Right lobe of liver (tissue), 4 donors: ENCODE measurements around the gene TMEM239.

ENCODE experiments used
- POLR2A ChIP-seq: fragments of 450-650 bp; IDR thresholded peaks from one replicate; pipeline ENCODE4 v1.6.1; 2017; ENCODE audit warnings: antibody characterized with exemption, mild to moderate bottlenecking
- TF ChIP-seq, protein P1 (sequence below), 4 donors: fragments of 200-600 bp in 3 of 4; fragments of 450-650 bp in 1 of 4; IDR thresholded peaks; one replicate each; pipeline versions ENCODE4 v1.5.1 to v1.8.0; 2016 to 2022; ENCODE audit warnings: antibody characterized with exemption in 4 of 4, mild to moderate bottlenecking in 2 of 4
- donor health status: DM: no; HTN: no; CAD: no.
- donor health status: DM: no; HTN: no; CAD: no.
- donor health status: DM: no; HTN: yes; CAD: no.

DNA sequence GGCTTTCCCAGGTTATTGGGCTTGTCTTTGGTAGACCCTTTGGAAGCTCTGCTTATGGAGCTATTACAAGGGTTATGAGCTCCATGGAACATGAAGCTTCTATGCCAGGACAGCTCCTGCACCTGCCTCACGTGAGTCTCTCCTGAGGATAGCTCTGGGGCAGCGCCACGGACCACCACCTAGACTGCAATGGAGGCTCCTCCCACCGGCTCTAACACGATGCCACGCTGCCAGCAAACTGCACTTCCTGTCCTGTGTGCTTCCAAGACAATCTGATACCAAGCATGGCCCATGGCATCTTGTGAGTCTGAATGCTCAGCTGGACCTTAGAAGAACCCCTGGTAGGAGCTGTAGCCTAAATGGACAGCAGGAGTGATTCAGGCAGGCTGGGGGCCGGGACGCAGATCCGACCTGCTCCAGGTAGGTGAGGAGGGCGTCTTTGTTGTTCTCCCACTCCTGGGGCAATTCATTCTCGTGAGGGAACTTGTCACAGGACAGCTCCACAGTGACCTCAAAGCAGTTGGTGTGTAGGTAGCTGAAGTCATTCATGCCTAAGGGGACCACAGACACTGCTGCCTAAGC, 21.2 kb upstream of the TMEM239 start:
- TF ChIP-seq POLR2A, result no peak
- TF ChIP-seq, protein P1, sequence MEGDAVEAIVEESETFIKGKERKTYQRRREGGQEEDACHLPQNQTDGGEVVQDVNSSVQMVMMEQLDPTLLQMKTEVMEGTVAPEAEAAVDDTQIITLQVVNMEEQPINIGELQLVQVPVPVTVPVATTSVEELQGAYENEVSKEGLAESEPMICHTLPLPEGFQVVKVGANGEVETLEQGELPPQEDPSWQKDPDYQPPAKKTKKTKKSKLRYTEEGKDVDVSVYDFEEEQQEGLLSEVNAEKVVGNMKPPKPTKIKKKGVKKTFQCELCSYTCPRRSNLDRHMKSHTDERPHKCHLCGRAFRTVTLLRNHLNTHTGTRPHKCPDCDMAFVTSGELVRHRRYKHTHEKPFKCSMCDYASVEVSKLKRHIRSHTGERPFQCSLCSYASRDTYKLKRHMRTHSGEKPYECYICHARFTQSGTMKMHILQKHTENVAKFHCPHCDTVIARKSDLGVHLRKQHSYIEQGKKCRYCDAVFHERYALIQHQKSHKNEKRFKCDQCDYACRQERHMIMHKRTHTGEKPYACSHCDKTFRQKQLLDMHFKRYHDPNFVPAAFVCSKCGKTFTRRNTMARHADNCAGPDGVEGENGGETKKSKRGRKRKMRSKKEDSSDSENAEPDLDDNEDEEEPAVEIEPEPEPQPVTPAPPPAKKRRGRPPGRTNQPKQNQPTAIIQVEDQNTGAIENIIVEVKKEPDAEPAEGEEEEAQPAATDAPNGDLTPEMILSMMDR (IDR thresholded peaks at IDR 0.05), result no peak
